Measurements from ENCODE around the gene KRTAP5-9. TPM values are rescaled to one million over a fixed set of nuclear protein-coding genes. Genes with fewer than 3 reads are reported as not detected.

Gene KRTAP5-9
- total and polyA plus RNA-seq, 4 donors: 0.06 TPM; not detected in 3

GRCh38 chr11:71562120-71562519, 13.9 kb downstream of the KRTAP5-9 start:
- no peak overlapping the region for H3K4me3 ChIP-seq (ENCODE audit: low read depth in 1 of 3, low read length in 3 of 3)
- H3K4me1 ChIP-seq (ENCODE audit: control insufficient read depth in 4 of 4, insufficient read depth in 4 of 4, low read length in 3 of 4): peaks cover 0 to 4% (median 3%) of the 10 kb centered on the region in 4 donors
- TF ChIP-seq RXRA (IDR thresholded peaks at IDR 0.05): no peak
- TF ChIP-seq, protein P1, sequence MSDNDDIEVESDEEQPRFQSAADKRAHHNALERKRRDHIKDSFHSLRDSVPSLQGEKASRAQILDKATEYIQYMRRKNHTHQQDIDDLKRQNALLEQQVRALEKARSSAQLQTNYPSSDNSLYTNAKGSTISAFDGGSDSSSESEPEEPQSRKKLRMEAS (IDR thresholded peaks at IDR 0.05): no peak
- H3K27me3 ChIP-seq (ENCODE audit: control insufficient read depth in 4 of 4, insufficient read depth in 4 of 4, low read length in 3 of 4): no peaks in the 10 kb centered on the region
- no peaks in the 10 kb centered on the region for H3K9me3 ChIP-seq (ENCODE audit: control insufficient read depth in 4 of 4, low read length in 3 of 4)
- DNase-seq (ENCODE audit: low spot score): no peak
- no peak overlapping the region for H3K27ac ChIP-seq (ENCODE audit: low read depth in 1 of 2, low read length in 2 of 2)
- H3K36me3 ChIP-seq (ENCODE audit: control insufficient read depth in 4 of 4, insufficient read depth in 3 of 4, low read depth in 1 of 4, low read length in 3 of 4): no peaks in the 10 kb centered on the region
- H3K9ac ChIP-seq (ENCODE audit: low read depth in 1 of 2, low read length in 2 of 2): no peak overlapping the region

DNA sequence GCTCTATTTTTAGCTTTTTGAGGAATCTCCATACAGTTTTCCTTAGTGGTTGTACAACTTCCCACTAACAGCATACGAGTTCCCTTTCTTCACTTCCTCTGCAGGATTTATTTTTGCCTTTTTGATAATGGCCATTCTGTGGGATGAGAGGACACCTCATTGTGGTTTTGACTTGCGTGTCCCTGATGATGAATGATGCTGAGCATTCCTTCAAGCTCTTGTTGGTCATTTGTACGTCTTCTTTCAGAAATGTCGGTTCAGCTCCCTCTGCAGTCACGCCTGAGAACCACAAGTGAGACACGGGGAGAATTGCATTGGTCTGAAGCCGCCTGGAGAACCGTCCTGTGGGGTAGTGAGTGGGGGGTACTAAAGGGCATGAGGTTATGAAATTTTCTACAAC, 15.2 kb downstream of the KRTAP5-9 start:
- DNase-seq (ENCODE audit: low spot score): peak; percentile 50
- TF ChIP-seq RXRA (IDR thresholded peaks at IDR 0.05) (no peak), RAD21 (IDR thresholded peaks at IDR 0.05) (peak; percentile 84 to 92)
- TF ChIP-seq, protein P2, sequence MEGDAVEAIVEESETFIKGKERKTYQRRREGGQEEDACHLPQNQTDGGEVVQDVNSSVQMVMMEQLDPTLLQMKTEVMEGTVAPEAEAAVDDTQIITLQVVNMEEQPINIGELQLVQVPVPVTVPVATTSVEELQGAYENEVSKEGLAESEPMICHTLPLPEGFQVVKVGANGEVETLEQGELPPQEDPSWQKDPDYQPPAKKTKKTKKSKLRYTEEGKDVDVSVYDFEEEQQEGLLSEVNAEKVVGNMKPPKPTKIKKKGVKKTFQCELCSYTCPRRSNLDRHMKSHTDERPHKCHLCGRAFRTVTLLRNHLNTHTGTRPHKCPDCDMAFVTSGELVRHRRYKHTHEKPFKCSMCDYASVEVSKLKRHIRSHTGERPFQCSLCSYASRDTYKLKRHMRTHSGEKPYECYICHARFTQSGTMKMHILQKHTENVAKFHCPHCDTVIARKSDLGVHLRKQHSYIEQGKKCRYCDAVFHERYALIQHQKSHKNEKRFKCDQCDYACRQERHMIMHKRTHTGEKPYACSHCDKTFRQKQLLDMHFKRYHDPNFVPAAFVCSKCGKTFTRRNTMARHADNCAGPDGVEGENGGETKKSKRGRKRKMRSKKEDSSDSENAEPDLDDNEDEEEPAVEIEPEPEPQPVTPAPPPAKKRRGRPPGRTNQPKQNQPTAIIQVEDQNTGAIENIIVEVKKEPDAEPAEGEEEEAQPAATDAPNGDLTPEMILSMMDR (IDR thresholded peaks at IDR 0.05; ENCODE audit: low read depth, low read length, missing input control): peak; percentile 65
- H3K9me3 ChIP-seq (ENCODE audit: control insufficient read depth in 4 of 4, low read length in 3 of 4): no peaks in the 10 kb centered on the region
- H3K9ac ChIP-seq (ENCODE audit: low read depth in 1 of 2, low read length in 2 of 2): no peak overlapping the region
- no peak overlapping the region for H3K27ac ChIP-seq (ENCODE audit: low read depth in 1 of 2, low read length in 2 of 2)
- no peaks in the 10 kb centered on the region for H3K36me3 ChIP-seq (ENCODE audit: control insufficient read depth in 4 of 4, insufficient read depth in 3 of 4, low read depth in 1 of 4, low read length in 3 of 4)
- WGBS: 21% methylated on average over 8 of the region's 8 CpGs
- H3K4me1 ChIP-seq (ENCODE audit: control insufficient read depth in 4 of 4, insufficient read depth in 4 of 4, low read length in 3 of 4): peaks cover 0 to 4% (median 3%) of the 10 kb centered on the region in 4 donors
- no peaks in the 10 kb centered on the region for H3K27me3 ChIP-seq (ENCODE audit: control insufficient read depth in 4 of 4, insufficient read depth in 4 of 4, low read length in 3 of 4)
- H3K4me3 ChIP-seq (ENCODE audit: low read depth in 1 of 3, low read length in 3 of 3): no peak overlapping the region

- 87% methylated on average over 4 of the region's 4 CpGs for WGBS
- no peaks in the 10 kb centered on the region for H3K9me3 ChIP-seq (ENCODE audit: control insufficient read depth in 4 of 4, low read length in 3 of 4)
- no peak overlapping the region for H3K9ac ChIP-seq (ENCODE audit: low read depth in 1 of 2, low read length in 2 of 2)
- TF ChIP-seq HNF4A (conservative IDR thresholded peaks at IDR 0.05) (peak; percentile 36 to 45), EGR1 (IDR thresholded peaks at IDR 0.05; ENCODE audit: low read depth in 2 of 2) (no peak)
- DNase-seq (ENCODE audit: low spot score): no peak
- H3K4me1 ChIP-seq (ENCODE audit: control insufficient read depth in 4 of 4, insufficient read depth in 4 of 4, low read length in 3 of 4): peaks cover 0 to 4% (median 3%) of the 10 kb centered on the region in 4 donors
- no peaks in the 10 kb centered on the region for H3K27me3 ChIP-seq (ENCODE audit: control insufficient read depth in 4 of 4, insufficient read depth in 4 of 4, low read length in 3 of 4)
- no peak overlapping the region for H3K4me3 ChIP-seq (ENCODE audit: low read depth in 1 of 3, low read length in 3 of 3)
- no peak overlapping the region for H3K27ac ChIP-seq (ENCODE audit: low read depth in 1 of 2, low read length in 2 of 2)
- H3K36me3 ChIP-seq (ENCODE audit: control insufficient read depth in 4 of 4, insufficient read depth in 3 of 4, low read depth in 1 of 4, low read length in 3 of 4): no peaks in the 10 kb centered on the region
These were observed 16.2 kb downstream of the KRTAP5-9 start for GRCh38 chr11:71564430-71564829.

DNA sequence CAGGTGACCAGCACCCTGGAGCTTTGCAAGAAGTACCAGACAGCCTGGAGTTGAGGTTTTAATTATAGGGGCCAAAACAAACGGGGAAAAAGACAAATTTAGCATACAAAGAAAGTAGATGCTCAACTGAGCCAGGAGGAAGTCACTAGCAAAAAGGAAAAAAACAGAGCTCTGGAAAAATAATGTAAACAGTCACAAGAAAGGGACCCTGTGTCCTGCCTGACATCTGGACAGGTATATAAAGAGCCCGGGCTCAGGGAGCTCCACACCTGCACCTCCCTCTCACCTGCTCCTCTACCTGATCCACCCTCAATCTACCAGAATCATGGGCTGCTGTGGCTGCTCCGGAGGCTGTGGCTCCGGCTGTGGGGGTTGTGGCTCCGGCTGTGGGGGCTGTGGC, 17.0 kb downstream of the KRTAP5-9 start, which contains the start of gene KRTAP5-10:
TSS of gene KRTAP5-10 (plus strand) at position 301 of the 400 bp plus-strand sequence. CDS start at position 326, 25 bp downstream.
- Histone ChIP-seq H3K36me3 (ENCODE audit: control insufficient read depth in 4 of 4, insufficient read depth in 3 of 4, low read depth in 1 of 4, low read length in 3 of 4) (no peaks in the 10 kb centered on the region), H3K27me3 (ENCODE audit: control insufficient read depth in 4 of 4, insufficient read depth in 4 of 4, low read length in 3 of 4) (no peaks in the 10 kb centered on the region), H3K27ac (ENCODE audit: low read depth in 1 of 2, low read length in 2 of 2) (no peak within 1 kb of the TSS), H3K9ac (ENCODE audit: low read depth in 1 of 2, low read length in 2 of 2) (no peak within 1 kb of the TSS), H3K9me3 (ENCODE audit: control insufficient read depth in 4 of 4, low read length in 3 of 4) (no peaks in the 10 kb centered on the region), H3K4me3 (ENCODE audit: low read depth in 1 of 3, low read length in 3 of 3) (no peak within 1 kb of the TSS), H3K4me1 (ENCODE audit: control insufficient read depth in 4 of 4, insufficient read depth in 4 of 4, low read length in 3 of 4) (peaks cover 0 to 4% (median 3%) of the 10 kb centered on the region in 4 donors)
- no peak for DNase-seq (ENCODE audit: low spot score)
- TF ChIP-seq YY1 (IDR thresholded peaks at IDR 0.05): no peak
- TF ChIP-seq SP1 (IDR thresholded peaks at IDR 0.05): no peak
- TF ChIP-seq NR2F2 (IDR thresholded peaks at IDR 0.05): no peak
- TF ChIP-seq JUND (IDR thresholded peaks at IDR 0.05): no peak
- TF ChIP-seq, protein P3, sequence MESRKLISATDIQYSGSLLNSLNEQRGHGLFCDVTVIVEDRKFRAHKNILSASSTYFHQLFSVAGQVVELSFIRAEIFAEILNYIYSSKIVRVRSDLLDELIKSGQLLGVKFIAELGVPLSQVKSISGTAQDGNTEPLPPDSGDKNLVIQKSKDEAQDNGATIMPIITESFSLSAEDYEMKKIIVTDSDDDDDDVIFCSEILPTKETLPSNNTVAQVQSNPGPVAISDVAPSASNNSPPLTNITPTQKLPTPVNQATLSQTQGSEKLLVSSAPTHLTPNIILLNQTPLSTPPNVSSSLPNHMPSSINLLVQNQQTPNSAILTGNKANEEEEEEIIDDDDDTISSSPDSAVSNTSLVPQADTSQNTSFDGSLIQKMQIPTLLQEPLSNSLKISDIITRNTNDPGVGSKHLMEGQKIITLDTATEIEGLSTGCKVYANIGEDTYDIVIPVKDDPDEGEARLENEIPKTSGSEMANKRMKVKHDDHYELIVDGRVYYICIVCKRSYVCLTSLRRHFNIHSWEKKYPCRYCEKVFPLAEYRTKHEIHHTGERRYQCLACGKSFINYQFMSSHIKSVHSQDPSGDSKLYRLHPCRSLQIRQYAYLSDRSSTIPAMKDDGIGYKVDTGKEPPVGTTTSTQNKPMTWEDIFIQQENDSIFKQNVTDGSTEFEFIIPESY (IDR thresholded peaks at IDR 0.05): no peak
- TF ChIP-seq REST (IDR thresholded peaks at IDR 0.05): no peak
- no peak for TF ChIP-seq RXRA (IDR thresholded peaks at IDR 0.05)
- no peak for TF ChIP-seq TAF1 (conservative IDR thresholded peaks at IDR 0.05)
- WGBS: 73% methylated on average over 5 of the region's 5 CpGs

All from liver (tissue), 9 donors.